LNCaP clone FGC (cell line): Measurements from ENCODE around the gene KCNJ9.

Experiments used
- DNase-seq: peaks from one replicate; pipeline ENCODE4 v3.0.0-alpha.2; 2011; ENCODE audit warnings: low read depth
- H3K4me3 ChIP-seq: 2 replicates; pipeline ENCODE4 v1.5.1; 2011; ENCODE audit warnings: mild to moderate bottlenecking, low read depth, low read length, control low read depth
- TF ChIP-seq, protein P1 (sequence below): IDR thresholded peaks from 2 replicates; pipeline ENCODE4 v1.5.1; 2012; ENCODE audit warnings: mild to moderate bottlenecking; ENCODE audit not compliant: control insufficient read depth, insufficient read depth; ENCODE audit errors: extremely low read depth

Gene KCNJ9

DNA sequence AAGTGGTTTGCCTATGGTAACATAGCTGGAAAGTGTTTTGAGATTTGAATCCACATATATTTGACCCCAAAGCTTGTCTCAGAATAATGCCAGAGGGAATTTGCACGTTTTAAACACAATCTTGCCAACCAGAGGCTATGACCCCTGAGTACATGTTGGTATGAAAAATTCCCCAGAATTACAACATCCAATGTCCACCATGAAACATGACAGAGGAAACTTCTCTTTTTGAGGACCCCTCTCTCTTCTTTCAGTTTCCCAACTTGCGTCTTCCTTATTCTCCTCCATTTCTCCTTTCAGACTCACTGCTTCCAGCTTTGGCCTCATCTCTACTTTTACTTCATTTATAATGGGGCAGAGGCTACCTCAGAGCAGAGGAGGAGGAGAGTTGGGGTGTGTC lies 5.5 kb upstream of the KCNJ9 start:
- no peak for DNase-seq
- no peak overlapping the region for H3K4me3 ChIP-seq
- TF ChIP-seq, protein P1, sequence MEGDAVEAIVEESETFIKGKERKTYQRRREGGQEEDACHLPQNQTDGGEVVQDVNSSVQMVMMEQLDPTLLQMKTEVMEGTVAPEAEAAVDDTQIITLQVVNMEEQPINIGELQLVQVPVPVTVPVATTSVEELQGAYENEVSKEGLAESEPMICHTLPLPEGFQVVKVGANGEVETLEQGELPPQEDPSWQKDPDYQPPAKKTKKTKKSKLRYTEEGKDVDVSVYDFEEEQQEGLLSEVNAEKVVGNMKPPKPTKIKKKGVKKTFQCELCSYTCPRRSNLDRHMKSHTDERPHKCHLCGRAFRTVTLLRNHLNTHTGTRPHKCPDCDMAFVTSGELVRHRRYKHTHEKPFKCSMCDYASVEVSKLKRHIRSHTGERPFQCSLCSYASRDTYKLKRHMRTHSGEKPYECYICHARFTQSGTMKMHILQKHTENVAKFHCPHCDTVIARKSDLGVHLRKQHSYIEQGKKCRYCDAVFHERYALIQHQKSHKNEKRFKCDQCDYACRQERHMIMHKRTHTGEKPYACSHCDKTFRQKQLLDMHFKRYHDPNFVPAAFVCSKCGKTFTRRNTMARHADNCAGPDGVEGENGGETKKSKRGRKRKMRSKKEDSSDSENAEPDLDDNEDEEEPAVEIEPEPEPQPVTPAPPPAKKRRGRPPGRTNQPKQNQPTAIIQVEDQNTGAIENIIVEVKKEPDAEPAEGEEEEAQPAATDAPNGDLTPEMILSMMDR = no peak

DNA sequence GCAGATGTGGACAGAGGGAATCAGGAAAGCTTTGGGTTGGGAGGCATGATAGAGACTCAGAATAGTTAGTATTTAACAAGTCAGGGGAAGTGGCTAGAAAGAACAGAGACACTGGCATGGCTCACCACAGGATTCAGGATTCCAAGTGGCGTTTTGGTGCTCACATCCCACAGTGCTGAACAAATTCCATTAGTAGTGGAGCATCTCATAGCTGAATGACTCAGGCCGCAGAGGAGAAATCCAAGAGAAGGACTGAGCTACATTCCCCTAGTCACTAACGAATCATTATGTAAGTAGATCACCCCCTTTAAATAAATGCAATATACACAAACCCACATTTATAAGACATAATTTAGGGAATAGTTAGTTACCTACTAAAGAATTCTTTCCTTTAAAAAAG lies 5.0 kb upstream of the KCNJ9 start:
- H3K4me3 ChIP-seq = no peak overlapping the region
- DNase-seq = no peak
- TF ChIP-seq, protein P1 = no peak

DNA sequence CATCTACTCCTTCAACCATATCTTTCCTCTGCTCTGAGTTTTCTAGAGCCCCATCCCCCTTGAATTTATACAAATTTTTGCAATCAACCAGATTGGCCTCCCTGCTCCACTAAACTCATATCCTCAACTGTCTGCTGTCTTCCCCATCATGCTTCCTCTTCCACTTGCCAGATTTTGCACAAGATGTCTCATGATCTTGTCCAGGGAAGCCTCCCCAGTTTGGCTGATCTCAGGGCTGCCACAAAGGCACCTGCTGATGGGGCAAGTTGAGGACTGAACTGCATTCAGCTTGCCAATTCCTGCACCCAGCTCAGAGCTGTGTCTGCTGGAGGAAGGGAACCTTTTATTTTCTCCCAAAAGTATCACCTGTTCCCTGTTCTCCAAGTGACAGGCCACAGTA lies 3.9 kb upstream of the KCNJ9 start:
- H3K4me3 ChIP-seq = no peak overlapping the region
- DNase-seq = no peak
- TF ChIP-seq, protein P1 = no peak

DNA sequence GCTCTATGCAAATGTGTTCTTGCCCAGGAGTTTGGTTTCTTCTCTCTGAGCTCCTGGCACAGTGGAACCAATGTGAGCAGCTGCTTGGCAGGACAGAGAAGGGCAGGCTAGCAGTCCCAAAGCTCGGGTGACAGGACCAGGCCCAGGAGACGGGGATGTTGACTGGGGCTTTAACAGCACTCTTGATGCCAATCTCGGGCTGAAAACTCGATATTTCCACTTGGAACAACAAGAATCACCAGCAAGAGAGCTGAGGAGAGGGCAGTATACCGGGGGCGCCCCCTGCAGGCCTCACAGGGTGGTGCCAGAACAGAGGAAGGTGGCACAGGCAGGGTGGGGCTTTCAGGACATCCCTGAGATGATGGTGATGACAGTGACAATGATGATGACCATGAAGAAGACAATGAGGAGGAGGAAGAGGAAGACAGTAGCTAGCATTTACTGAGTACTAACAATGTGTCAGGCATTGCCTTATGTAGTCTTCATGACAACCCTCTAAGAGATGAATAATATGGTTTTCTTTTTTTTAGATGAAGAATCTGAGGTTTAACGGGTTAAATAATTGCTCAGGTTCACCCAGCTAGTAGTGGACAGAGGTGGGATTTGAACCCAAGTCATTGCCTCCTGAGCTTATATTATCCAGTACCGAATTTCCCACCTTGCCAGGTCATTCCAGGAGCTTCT lies 2.7 kb upstream of the KCNJ9 start:
- TF ChIP-seq, protein P1 = peak; percentile 73
- DNase-seq = no peak
- no peak overlapping the region for H3K4me3 ChIP-seq

DNA sequence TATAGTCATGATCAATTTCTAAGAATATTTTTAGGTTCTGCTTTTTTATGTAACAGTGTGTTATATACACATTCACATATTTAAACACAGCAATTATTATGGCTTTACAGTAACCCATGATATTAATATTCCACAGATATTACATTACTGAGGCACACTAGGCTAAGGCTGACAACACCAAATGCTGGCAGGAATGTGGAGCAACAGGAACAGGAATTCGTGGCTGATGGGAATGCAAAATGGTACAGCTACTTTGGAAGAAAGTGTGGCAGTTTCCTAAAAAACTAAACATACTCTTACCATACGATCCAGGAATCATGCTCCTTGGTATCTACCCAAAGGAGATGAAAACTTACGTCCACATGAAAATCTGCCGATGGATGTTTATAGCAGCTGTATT lies 1.9 kb upstream of the KCNJ9 start:
- TF ChIP-seq, protein P1 = no peak
- no peak overlapping the region for H3K4me3 ChIP-seq
- DNase-seq = no peak

DNA sequence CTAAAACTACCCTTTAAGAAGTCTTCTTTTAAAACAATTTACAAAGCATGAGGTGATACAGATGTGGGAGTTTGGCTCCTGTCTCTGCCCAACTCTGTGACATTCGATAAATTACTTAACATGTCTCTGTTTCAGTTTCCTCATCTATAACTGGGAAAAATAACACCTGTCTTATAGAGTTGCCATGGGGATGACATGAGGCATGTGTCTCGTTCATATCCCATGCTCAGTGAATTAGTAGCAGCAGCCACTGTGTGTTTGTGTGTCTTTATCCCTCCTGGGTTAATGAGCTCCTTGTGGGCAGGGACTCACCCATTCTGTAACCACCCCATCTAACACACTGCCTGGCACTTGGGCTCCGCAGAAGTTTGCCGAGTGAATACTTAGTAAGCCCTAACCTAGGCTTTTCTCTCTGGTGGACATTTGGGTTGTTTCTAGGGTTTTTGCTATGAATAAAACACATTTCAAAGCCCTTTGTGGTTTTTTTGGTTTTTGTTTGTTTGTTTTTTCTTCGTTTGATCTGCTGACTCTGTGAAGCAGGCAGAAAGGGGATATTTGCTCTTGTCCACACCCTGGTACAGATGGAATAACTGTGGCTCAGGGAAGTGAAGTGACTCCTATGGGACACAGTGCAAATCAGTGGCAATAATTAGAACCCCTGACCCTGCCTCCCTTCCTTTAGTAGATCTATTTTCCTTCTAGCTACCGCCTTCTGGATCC lies 797 bp upstream of the KCNJ9 start:
- no peak for DNase-seq
- H3K4me3 ChIP-seq = no peak overlapping the region
- TF ChIP-seq, protein P1 = no peak

DNA sequence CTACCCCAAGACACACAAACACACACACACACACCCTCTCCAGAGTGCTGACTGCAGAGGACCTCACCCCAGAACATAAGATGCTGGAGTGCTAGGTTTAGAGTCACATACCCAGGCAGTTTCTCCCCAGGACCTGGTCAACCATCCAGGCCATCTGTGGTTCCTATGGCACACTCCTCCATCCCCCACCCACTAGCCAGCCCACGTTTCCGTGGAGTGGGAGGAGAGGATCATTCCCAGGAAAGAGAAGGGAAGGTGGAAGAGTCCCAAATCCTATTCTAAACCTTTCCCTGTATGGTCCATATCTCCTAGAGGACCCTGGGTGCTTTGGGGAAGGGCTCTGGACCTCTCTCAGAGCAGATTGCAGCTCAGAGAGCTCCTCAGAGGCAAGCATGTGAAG lies 1.1 kb downstream of the KCNJ9 start:
- no peak overlapping the region for H3K4me3 ChIP-seq
- TF ChIP-seq, protein P1 = no peak
- DNase-seq = no peak
